ENCODE results near the gene NIM1K. TPM values are rescaled to one million over a fixed set of nuclear protein-coding genes. Genes with fewer than 3 reads are reported as not detected.

Gene NIM1K
- total RNA-seq, 1 donor from 2014 or later, result 4.8 TPM

DNA sequence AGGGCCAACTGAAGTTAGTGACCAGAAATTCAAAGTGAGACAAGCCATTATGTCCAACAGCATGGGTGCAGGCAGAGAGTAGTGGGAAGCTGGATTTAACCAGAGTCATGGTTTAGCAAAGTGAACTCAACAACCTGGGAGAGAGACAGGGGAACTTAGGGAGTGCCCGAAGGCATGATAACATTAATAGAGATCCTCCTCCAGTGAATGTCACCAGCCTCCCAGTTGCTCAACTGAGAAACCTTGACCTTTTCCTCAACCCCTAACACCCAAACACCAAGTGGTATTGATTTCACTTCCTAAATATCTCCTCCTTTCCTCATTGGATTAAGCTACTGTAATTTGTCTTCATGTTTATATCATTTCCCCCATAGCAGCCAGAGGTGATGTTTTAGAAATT lies 78.6 kb downstream of the NIM1K start:
- Histone ChIP-seq H3K27me3 (ENCODE audit: low read depth) (no peaks in the 10 kb centered on the region), H3K36me3 (no peaks in the 10 kb centered on the region), H3K4me1 (peaks cover 16% of the 10 kb centered on the region), H3K4me3 (no peak overlapping the region), H3K27ac (no peak overlapping the region), H3K9me3 (no peaks in the 10 kb centered on the region)
- ATAC-seq, result peak; percentile 13 to 29
- DNase-seq, result no peak
- TF ChIP-seq, protein P1, sequence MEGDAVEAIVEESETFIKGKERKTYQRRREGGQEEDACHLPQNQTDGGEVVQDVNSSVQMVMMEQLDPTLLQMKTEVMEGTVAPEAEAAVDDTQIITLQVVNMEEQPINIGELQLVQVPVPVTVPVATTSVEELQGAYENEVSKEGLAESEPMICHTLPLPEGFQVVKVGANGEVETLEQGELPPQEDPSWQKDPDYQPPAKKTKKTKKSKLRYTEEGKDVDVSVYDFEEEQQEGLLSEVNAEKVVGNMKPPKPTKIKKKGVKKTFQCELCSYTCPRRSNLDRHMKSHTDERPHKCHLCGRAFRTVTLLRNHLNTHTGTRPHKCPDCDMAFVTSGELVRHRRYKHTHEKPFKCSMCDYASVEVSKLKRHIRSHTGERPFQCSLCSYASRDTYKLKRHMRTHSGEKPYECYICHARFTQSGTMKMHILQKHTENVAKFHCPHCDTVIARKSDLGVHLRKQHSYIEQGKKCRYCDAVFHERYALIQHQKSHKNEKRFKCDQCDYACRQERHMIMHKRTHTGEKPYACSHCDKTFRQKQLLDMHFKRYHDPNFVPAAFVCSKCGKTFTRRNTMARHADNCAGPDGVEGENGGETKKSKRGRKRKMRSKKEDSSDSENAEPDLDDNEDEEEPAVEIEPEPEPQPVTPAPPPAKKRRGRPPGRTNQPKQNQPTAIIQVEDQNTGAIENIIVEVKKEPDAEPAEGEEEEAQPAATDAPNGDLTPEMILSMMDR (IDR thresholded peaks at IDR 0.05), result no peak
- intact Hi-C loops (cut with DNase I), result no loop called here

DNA sequence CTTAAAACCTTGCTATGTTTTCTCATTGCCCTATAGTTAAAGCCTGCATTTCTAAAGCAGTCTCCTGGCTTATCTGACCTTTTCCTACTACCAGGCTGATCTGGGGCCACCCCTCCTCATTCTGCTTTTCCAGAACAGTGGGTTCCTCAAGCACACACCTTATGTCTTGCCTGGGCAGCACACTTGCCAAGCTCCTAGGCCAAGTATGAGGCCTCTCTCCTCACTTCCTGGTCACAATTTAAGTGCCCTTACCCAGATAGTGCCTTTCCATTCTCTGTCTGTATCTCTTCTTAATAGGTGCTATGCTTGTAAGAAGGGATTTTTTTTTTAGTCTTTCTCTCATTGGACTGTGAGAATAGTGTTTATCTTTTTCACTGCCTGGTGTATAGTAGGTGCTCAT lies 81.5 kb downstream of the NIM1K start:
- Histone ChIP-seq H3K9me3 (no peaks in the 10 kb centered on the region), H3K4me1 (peaks cover 16% of the 10 kb centered on the region), H3K36me3 (no peaks in the 10 kb centered on the region), H3K4me3 (no peak overlapping the region), H3K27ac (no peak overlapping the region), H3K27me3 (ENCODE audit: low read depth) (no peaks in the 10 kb centered on the region)
- ATAC-seq, result peak in 1 of 2 donors; percentile 44
- no peak for DNase-seq
- TF ChIP-seq, protein P1 (IDR thresholded peaks at IDR 0.05), result no peak
- intact Hi-C loops (cut with DNase I), result no loop called here

DNA sequence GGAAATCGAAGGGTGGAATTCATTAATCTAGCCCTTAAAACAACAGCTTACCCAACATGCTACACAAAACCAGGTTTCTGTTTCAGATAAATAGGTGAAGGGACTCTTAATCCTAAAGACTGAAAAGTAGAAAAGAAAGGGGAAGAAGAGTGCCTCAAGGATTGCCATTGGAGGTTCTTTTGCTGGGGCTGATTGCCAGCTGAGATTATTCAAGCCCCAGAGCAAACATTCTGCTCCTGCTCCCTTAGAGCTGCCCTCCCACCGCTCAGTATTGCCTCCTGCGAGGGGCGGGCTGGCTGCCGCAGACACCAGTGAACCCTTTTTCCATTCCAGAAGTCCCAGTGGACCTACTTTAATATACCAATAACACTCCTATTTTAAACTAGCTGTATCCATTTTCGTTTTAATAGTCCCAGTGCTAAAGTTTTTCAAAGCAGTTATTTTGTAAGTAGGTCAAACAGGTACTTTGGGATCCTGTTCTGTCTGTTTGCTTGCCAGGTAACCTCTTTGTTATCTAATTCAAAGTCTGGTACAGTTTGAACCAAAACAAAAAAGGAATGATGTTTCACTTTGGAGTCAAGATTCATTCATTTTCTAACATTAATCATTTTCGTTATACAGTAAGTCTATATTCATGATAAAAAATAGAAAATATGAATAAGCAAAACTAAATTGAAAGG lies 82.5 kb downstream of the NIM1K start:
- intact Hi-C loops (cut with DNase I), result no loop called here
- Histone ChIP-seq H3K9me3 (no peaks in the 10 kb centered on the region), H3K36me3 (no peaks in the 10 kb centered on the region), H3K27ac (no peak overlapping the region), H3K27me3 (ENCODE audit: low read depth) (no peaks in the 10 kb centered on the region), H3K4me3 (no peak overlapping the region), H3K4me1 (peaks cover 16% of the 10 kb centered on the region)
- TF ChIP-seq, protein P1 (IDR thresholded peaks at IDR 0.05), result no peak
- ATAC-seq (peak; percentile 59 to 81), DNase-seq (no peak)

DNA sequence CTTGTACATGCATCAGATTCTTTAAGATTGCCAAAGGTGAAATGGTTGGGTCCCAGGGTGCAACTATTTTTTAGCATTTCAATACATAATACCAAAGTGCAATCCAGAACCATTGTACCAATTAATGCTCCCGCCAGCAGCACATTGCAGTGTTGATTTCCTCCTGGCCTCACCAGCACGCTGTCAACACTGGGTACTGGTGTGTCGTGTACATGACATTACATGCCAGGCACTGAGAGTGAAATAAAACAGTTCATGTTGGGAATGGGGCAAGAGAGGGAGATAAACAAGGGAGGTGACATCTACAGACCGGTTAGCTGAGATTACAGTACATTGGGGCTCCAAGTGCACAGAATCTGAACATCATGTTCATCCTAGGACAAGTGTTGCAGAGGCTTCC lies 83.4 kb downstream of the NIM1K start:
- no peaks in the 10 kb centered on the region for H3K27me3 ChIP-seq (ENCODE audit: low read depth)
- DNase-seq (no peak), ATAC-seq (no peak)
- H3K4me3 ChIP-seq, result no peak overlapping the region
- intact Hi-C loops (cut with DNase I), result no loop called here
- TF ChIP-seq, protein P1 (IDR thresholded peaks at IDR 0.05), result no peak
- H3K36me3 ChIP-seq, result no peaks in the 10 kb centered on the region
- no peaks in the 10 kb centered on the region for H3K9me3 ChIP-seq
- H3K4me1 ChIP-seq, result peaks cover 16% of the 10 kb centered on the region
- H3K27ac ChIP-seq, result no peak overlapping the region

DNA sequence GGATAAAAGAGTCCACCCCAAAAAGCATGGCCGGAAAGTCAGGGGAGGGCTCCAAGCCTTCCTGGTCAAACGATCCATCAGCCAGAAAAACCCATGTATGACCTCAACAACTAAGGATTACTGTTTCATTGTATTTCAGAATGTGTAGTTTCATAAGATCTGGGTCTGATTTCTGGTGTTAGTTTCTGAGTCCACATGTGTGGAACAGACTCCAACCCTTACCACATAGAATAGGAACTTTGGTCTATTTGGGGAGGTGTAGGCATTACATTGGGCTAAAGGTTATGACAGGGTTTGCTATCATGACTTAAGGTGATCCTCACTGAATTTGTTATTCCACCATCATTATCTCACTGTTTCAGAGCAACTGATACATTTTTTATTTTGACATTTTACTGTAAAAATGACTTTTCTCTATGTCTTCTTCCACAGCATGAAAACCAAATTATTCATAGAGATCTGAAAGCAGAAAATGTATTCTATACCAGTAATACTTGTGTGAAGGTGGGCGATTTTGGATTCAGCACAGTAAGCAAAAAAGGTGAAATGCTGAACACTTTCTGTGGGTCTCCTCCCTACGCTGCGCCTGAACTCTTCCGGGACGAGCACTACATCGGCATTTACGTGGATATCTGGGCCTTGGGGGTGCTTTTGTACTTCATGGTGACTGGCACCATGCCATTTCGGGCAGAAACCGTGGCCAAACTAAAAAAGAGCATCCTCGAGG lies 87.7 kb downstream of the NIM1K start:
- Histone ChIP-seq H3K36me3 (no peaks in the 10 kb centered on the region), H3K4me1 (no peaks in the 10 kb centered on the region), H3K9me3 (no peaks in the 10 kb centered on the region), H3K27me3 (ENCODE audit: low read depth) (no peaks in the 10 kb centered on the region), H3K4me3 (no peak overlapping the region), H3K27ac (no peak overlapping the region)
- TF ChIP-seq, protein P1 (IDR thresholded peaks at IDR 0.05), result no peak
- ATAC-seq (no peak), DNase-seq (no peak)
- intact Hi-C loops (cut with DNase I), result no loop called here
